Hepatocyte (in vitro differentiated cells): ENCODE results near the gene URB2.

ENCODE experiments used
- EZH2 ChIP-seq: fragments of 200-600 bp; sonication (generic); IDR thresholded peaks from 2 replicates; pipeline ENCODE4 v1.6.1; 2016; ENCODE audit warnings: antibody characterized with exemption, mild to moderate bottlenecking, borderline replicate concordance
- EZH2phosphoT487 ChIP-seq: fragments of 200-600 bp; sonication (generic); IDR thresholded peaks from one replicate; pipeline ENCODE4 v1.6.1; 2018; ENCODE audit warnings: antibody characterized with exemption, mild to moderate bottlenecking, low read depth, moderate library complexity; ENCODE audit not compliant: unreplicated experiment, severe bottlenecking
- TF ChIP-seq, protein P1 (sequence below): fragments of 200-600 bp; sonication (generic); IDR thresholded peaks from 2 replicates; pipeline ENCODE4 v1.5.1; 2016; ENCODE audit warnings: antibody characterized with exemption, mild to moderate bottlenecking; ENCODE audit not compliant: poor library complexity

DNA sequence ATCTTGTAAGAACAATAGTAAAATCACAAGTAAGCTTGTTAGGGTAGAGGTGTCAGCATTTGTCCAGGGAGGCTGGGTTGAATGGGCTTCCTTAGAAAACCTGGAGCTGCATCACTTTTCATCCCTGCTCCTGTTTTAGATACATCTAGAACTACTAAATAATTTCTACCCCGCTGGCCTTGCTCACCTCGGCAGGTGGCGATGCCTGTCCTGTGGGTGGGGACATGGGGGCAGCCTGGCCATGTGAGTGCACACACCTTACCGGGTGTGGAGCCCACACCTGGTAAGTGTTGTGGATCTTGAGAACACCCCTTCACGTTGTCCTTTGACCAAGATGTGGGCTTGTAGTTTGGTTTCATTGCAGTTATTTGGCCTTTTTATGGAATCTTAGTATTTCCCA lies 29.7 kb downstream of the URB2 start:
- TF ChIP-seq EZH2phosphoT487, result no peak
- TF ChIP-seq, protein P1, sequence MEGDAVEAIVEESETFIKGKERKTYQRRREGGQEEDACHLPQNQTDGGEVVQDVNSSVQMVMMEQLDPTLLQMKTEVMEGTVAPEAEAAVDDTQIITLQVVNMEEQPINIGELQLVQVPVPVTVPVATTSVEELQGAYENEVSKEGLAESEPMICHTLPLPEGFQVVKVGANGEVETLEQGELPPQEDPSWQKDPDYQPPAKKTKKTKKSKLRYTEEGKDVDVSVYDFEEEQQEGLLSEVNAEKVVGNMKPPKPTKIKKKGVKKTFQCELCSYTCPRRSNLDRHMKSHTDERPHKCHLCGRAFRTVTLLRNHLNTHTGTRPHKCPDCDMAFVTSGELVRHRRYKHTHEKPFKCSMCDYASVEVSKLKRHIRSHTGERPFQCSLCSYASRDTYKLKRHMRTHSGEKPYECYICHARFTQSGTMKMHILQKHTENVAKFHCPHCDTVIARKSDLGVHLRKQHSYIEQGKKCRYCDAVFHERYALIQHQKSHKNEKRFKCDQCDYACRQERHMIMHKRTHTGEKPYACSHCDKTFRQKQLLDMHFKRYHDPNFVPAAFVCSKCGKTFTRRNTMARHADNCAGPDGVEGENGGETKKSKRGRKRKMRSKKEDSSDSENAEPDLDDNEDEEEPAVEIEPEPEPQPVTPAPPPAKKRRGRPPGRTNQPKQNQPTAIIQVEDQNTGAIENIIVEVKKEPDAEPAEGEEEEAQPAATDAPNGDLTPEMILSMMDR, result no peak
- TF ChIP-seq EZH2, result no peak
